HUES64 (cell line): ENCODE measurements around the gene MRGPRD.

ENCODE experiments used
- H3K27ac ChIP-seq: 2 replicates; pipeline ENCODE4 v1.7.0; 2013; ENCODE audit warnings: low read depth, low read length, inconsistent platforms
- H3K27me3 ChIP-seq: 2 replicates; pipeline ENCODE4 v1.6.1; 2013; ENCODE audit warnings: mild to moderate bottlenecking, low read length; ENCODE audit not compliant: insufficient read depth
- H3K36me3 ChIP-seq: 2 replicates; pipeline ENCODE4 v1.6.1; 2013; ENCODE audit warnings: mild to moderate bottlenecking, low read length; ENCODE audit not compliant: insufficient read depth
- H3K4me1 ChIP-seq: 2 replicates; pipeline ENCODE4 v1.6.1; 2013; ENCODE audit warnings: mild to moderate bottlenecking, low read length, moderate library complexity; ENCODE audit not compliant: insufficient read depth
- H3K4me3 ChIP-seq: 2 replicates; pipeline ENCODE4 v1.5.1; 2013; ENCODE audit warnings: mild to moderate bottlenecking, low read length, moderate library complexity
- H3K9ac ChIP-seq: 2 replicates; pipeline ENCODE4 v1.6.1; 2013; ENCODE audit warnings: mild to moderate bottlenecking, low read depth, low read length
- H3K9me3 ChIP-seq: 2 replicates; pipeline ENCODE4 v1.6.1; 2013; ENCODE audit warnings: low read depth, low read length; ENCODE audit not compliant: insufficient read depth
- WGBS: fragments of 150-250, 120-280 bp; methylation state at CpG from one replicate; pipeline ENCODE4 v1.1.7; 2013; ENCODE audit warnings: missing lambda C conversion rate; 5-methylcytosine and 5-hydroxymethylcytosine counted together

Gene MRGPRD

DNA sequence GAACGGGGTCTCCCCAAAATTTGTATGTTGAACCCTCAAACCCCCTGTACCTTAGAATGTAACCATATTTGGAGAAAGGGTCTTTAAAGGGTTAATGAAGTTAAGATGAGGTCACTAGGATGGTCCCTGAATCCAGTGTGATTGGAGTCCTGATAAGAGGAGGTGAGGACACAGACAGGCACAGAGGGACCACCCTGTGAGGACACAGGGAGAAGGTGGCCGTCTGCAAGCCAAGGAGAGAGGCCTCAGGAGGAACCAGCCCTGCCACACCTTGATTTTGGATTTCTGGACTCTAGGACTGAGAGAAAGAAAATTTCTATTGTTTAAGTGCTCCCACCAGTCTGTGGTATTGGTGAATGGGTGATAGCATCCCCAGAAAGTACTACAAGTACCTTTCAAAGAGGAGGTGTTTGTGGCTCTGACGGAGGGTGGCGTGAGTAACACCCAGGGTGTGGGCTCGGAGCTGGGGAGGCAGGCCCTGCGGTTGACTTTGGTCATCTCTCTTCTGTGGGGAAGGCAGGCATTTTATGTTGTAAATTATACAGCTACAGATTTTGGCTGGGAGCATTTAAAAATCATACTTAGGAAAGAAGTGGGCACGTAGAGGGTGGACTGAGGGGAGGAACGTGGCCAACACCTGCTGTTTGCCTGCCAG lies 18.4 kb upstream of the MRGPRD start:
- H3K4me3 ChIP-seq = no peak overlapping the region
- H3K27me3 ChIP-seq = no peaks in the 10 kb centered on the region
- H3K4me1 ChIP-seq = peaks cover 5% of the 10 kb centered on the region
- no peak overlapping the region for H3K27ac ChIP-seq
- no peak overlapping the region for H3K9ac ChIP-seq
- 87% methylated on average over 8 of the region's 8 CpGs for WGBS
- H3K36me3 ChIP-seq = 0 out of 2 replicates have a peak, but pooled peaks cover 3% of the 10 kb centered on the region
- H3K9me3 ChIP-seq = no peaks in the 10 kb centered on the region

DNA sequence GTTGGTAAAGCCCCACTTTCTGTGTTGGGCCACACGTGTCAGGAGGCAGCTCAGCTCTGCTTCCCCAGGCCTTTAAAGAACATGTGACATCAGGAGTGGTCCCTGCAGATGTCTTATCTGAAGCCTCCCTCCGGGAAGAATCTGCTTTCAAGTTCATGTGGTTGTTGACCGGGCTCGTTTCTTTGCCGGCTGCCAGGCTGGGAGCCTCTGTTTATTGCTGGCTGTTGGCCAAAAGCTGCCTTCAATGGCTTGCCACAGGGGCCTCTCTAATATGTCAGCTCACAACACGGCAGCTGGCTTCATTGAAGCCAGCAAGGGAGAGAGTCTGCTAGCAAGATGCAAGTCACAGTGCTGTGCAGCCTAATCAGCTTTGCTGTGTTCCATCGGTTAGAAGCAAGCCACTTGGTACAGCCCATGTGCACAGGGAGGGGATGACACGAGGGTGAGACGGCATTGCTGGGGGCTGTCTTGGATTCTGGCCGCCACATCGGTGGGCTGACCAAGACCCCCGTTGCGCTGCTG lies 17.7 kb upstream of the MRGPRD start:
- H3K9me3 ChIP-seq = no peaks in the 10 kb centered on the region
- 79% methylated on average over 13 of the region's 13 CpGs for WGBS
- H3K4me3 ChIP-seq = no peak overlapping the region
- H3K4me1 ChIP-seq = peaks cover 5% of the 10 kb centered on the region
- no peak overlapping the region for H3K9ac ChIP-seq
- no peaks in the 10 kb centered on the region for H3K36me3 ChIP-seq
- no peaks in the 10 kb centered on the region for H3K27me3 ChIP-seq
- no peak overlapping the region for H3K27ac ChIP-seq

DNA sequence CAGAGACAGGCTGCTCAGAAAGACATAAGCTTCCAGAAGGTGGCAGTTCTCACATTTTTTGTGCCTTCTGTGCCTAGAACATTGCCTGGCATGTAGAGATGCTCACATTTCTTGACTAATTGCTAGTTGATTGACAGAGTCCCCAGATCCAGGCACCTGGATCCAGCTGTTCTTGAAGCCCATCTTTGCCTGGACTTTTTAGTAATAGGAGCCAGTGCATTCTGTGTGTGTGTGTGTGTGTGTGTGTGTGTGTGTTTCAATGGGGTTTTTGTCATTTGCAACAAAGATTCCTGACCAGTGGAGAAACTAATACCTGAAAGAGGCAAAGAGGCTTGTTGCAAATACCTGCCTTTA lies 17.2 kb upstream of the MRGPRD start:
- H3K27ac ChIP-seq = no peak overlapping the region
- peaks cover 5% of the 10 kb centered on the region for H3K4me1 ChIP-seq
- no peaks in the 10 kb centered on the region for H3K9me3 ChIP-seq
- H3K36me3 ChIP-seq = no peaks in the 10 kb centered on the region
- H3K4me3 ChIP-seq = no peak overlapping the region
- H3K9ac ChIP-seq = no peak overlapping the region
- no peaks in the 10 kb centered on the region for H3K27me3 ChIP-seq

GRCh38 chr11:68997124-68997994 lies 16.6 kb upstream of the MRGPRD start:
- no peak overlapping the region for H3K27ac ChIP-seq
- no peaks in the 10 kb centered on the region for H3K36me3 ChIP-seq
- no peaks in the 10 kb centered on the region for H3K27me3 ChIP-seq
- no peak overlapping the region for H3K4me3 ChIP-seq
- no peak overlapping the region for H3K9ac ChIP-seq
- 90% methylated on average over 19 of the region's 19 CpGs for WGBS
- H3K4me1 ChIP-seq = peaks cover 5% of the 10 kb centered on the region
- no peaks in the 10 kb centered on the region for H3K9me3 ChIP-seq

- Histone ChIP-seq H3K27ac (no peak overlapping the region), H3K4me3 (no peak overlapping the region), H3K27me3 (no peaks in the 10 kb centered on the region), H3K9me3 (no peaks in the 10 kb centered on the region), H3K36me3 (no peaks in the 10 kb centered on the region), H3K9ac (no peak overlapping the region), H3K4me1 (peaks cover 5% of the 10 kb centered on the region)
- 94% methylated on average over 24 of the region's 24 CpGs for WGBS
Measured at GRCh38 chr11:68996376-68997123, 15.8 kb upstream of the MRGPRD start.

DNA sequence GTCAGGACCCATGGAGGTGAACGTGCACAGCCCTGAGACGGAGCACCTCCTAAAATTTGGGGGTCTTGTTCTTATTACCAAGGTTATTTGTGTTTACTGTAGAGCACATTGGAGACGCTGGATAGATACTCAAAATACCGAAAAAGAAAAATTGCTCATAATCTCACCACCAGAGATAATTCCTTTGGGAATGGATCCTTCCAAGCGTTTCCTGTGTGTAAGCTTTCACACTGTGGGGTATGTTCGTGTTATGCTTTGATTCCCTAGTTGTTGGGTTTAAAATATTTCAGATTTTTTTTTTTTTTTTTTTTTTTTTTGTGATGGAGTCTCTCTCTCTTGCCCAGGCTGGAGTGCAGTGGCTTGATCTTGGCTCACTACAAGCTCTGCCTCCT lies 14.1 kb upstream of the MRGPRD start:
- H3K9me3 ChIP-seq = no peaks in the 10 kb centered on the region

DNA sequence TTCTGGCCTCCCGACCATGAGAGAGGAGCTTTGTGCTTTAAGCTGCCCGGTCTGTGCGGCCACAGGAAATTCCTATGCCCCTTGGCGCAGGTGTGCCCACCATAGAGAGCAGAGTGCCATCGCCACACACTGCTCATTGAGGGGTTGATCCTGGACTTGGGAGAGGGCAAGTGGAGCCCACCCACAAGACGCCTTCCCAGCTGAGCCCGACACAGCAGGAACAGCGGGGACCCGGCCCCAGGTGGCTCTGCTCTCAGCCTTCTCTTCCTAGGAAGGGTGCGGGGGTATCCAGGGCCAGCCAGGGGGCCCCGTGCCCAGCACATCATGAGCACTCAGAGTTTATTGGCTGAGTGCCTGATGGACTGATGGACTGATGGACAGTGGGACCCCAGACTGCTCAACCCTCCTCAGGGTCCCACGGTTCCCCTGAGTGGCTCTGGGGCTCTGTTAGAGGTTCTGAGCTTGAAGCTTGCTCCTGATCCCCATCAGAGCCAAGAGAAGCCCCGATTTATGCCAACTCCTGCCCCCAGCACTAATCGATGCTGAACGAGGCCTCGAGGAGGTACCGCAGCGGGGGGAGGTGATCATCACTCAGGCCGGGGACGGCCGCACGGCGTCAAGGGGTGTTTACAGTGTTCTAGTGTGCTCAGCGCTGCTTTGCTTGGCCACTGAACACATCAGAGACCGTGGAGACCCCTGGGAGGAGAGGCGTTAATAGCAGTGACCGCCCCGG lies 13.5 kb upstream of the MRGPRD start:
- Histone ChIP-seq H3K4me3 (no peak overlapping the region), H3K27ac (no peak overlapping the region), H3K4me1 (peaks cover 5% of the 10 kb centered on the region), H3K27me3 (no peaks in the 10 kb centered on the region), H3K9ac (no peak overlapping the region), H3K36me3 (no peaks in the 10 kb centered on the region), H3K9me3 (no peaks in the 10 kb centered on the region)
- WGBS = 92% methylated on average over 28 of the region's 28 CpGs

More for the DNA sequence above, 14.1 kb upstream of the MRGPRD start:
- peaks cover 5% of the 10 kb centered on the region for H3K4me1 ChIP-seq
- H3K9ac ChIP-seq = no peak overlapping the region
- H3K4me3 ChIP-seq = no peak overlapping the region
- no peak overlapping the region for H3K27ac ChIP-seq
- H3K36me3 ChIP-seq = no peaks in the 10 kb centered on the region
- 92% methylated on average over 5 of the region's 6 CpGs for WGBS
- no peaks in the 10 kb centered on the region for H3K27me3 ChIP-seq

GRCh38 chr11:68993546-68993945 lies 12.8 kb upstream of the MRGPRD start:
- Histone ChIP-seq H3K27me3 (no peaks in the 10 kb centered on the region), H3K4me3 (no peak overlapping the region), H3K4me1 (peaks cover 4% of the 10 kb centered on the region), H3K9me3 (no peaks in the 10 kb centered on the region), H3K27ac (no peak overlapping the region), H3K9ac (no peak overlapping the region), H3K36me3 (no peaks in the 10 kb centered on the region)
- WGBS = 89% methylated on average over 7 of the region's 7 CpGs

DNA sequence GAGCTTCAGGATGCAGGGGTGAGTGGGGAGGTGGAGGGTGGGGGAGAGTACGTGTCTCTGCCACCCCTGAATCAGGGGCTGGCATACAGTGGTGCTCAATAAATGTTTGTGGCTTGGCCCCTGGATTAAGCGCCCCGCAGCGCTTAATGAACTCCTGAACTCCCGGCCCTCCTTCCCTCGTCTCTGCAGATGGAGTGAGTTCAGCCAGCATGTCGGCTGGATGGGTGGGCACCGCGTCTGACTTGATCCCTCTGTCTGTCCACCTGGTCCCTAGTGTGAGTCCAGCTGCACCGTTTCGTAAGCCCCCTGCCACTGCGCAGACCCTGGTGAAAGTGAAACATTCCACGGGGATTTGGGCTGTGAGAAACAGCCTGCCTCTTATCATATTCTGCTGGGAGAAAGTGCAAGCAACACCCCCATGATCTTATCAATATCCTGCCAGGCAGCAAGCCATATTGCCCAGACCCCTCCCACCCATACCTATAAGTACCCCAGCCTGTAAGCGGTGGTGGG lies 12.0 kb upstream of the MRGPRD start:
- Histone ChIP-seq H3K9ac (no peak overlapping the region), H3K9me3 (no peaks in the 10 kb centered on the region)
- 91% methylated on average over 14 of the region's 14 CpGs for WGBS

GRCh38 chr11:68990995-68991780 lies 10.4 kb upstream of the MRGPRD start:
- Histone ChIP-seq H3K4me1 (no peaks in the 10 kb centered on the region), H3K4me3 (no peak overlapping the region), H3K27me3 (no peaks in the 10 kb centered on the region), H3K9me3 (0 out of 2 replicates have a peak, but pooled peaks cover 4% of the 10 kb centered on the region), H3K9ac (no peak overlapping the region), H3K27ac (no peak overlapping the region), H3K36me3 (no peaks in the 10 kb centered on the region)
- WGBS = 88% methylated on average over 16 of the region's 16 CpGs

More for the DNA sequence above, 12.0 kb upstream of the MRGPRD start:
- Histone ChIP-seq H3K36me3 (no peaks in the 10 kb centered on the region), H3K27me3 (no peaks in the 10 kb centered on the region), H3K4me3 (no peak overlapping the region), H3K4me1 (no peaks in the 10 kb centered on the region), H3K27ac (no peak overlapping the region)
